HepG2 (cell line): ENCODE data around the gene TRPC3. TPM values are rescaled to one million over a fixed set of nuclear protein-coding genes. Genes with fewer than 3 reads are reported as not detected.

ENCODE experiments used
- GATAD1 ChIP-seq: IDR thresholded peaks from 2 replicates; pipeline ENCODE4 v1.6.1; 2016; ENCODE audit warnings: missing genetic modification reagents, missing compliant biosample characterization
- GRHL1 ChIP-seq: sonication (generic); formaldehyde crosslinking; conservative IDR thresholded peaks from 2 replicates; pipeline ENCODE4 v1.8.0; 2022; ENCODE audit warnings: missing genetic modification reagents
- HNRNPLL ChIP-seq: fragments of 200-400 bp; formaldehyde crosslinking; IDR thresholded peaks from 2 replicates; pipeline ENCODE4 v1.6.1; 2017; ENCODE audit warnings: mild to moderate bottlenecking, low read depth, low read length; ENCODE audit not compliant: poor library complexity, severe bottlenecking
- JUN ChIP-seq: sonication (generic); formaldehyde crosslinking; IDR thresholded peaks from 2 replicates; pipeline ENCODE4 v1.4.0; 2020; ENCODE audit warnings: mild to moderate bottlenecking, missing genetic modification reagents
- MXD3 ChIP-seq: IDR thresholded peaks from 2 replicates; pipeline ENCODE4 v1.6.1; 2016; ENCODE audit warnings: mild to moderate bottlenecking, missing biosample characterization, missing genetic modification reagents
- NPAS2 ChIP-seq: sonication (generic); formaldehyde crosslinking; IDR thresholded peaks from 2 replicates; pipeline ENCODE4 v1.8.0; 2022; ENCODE audit warnings: mild to moderate bottlenecking, missing genetic modification reagents, borderline replicate concordance
- RBFOX2 ChIP-seq: fragments of 200-400 bp; formaldehyde crosslinking; IDR thresholded peaks from 2 replicates; pipeline ENCODE4 v1.6.1; 2017; ENCODE audit warnings: low read depth, mild to moderate bottlenecking, low read length
- SNAPC2 ChIP-seq: sonication (generic); formaldehyde crosslinking; IDR thresholded peaks from 2 replicates; pipeline ENCODE4 v1.8.1; 2022; ENCODE audit warnings: mild to moderate bottlenecking, missing genetic modification reagents
- TBL1XR1 ChIP-seq: fragments of 150-350 bp; IDR thresholded peaks from 2 replicates; pipeline ENCODE4 v1.6.1; 2014; ENCODE audit warnings: borderline replicate concordance, low read length; ENCODE audit not compliant: partially characterized antibody
- TEF ChIP-seq: sonication (generic); formaldehyde crosslinking; IDR thresholded peaks from 2 replicates; pipeline ENCODE4 v1.5.0; 2020; ENCODE audit warnings: missing genetic modification reagents
- ZBTB39 ChIP-seq: sonication (generic); formaldehyde crosslinking; IDR thresholded peaks from 2 replicates; pipeline ENCODE4 v1.5.0; 2020; ENCODE audit warnings: missing genetic modification reagents
- ZFP62 ChIP-seq: sonication (generic); formaldehyde crosslinking; IDR thresholded peaks from 2 replicates; pipeline ENCODE4 v1.4.0; 2020; ENCODE audit warnings: missing genetic modification reagents
- ZNF296 ChIP-seq: sonication (generic); formaldehyde crosslinking; conservative IDR thresholded peaks from 2 replicates; pipeline ENCODE4 v1.5.0; 2020; ENCODE audit warnings: mild to moderate bottlenecking, missing genetic modification reagents
- ZNF598 ChIP-seq: sonication (generic); formaldehyde crosslinking; IDR thresholded peaks from 2 replicates; pipeline ENCODE4 v1.5.1; 2020; ENCODE audit warnings: mild to moderate bottlenecking, missing genetic modification reagents, borderline replicate concordance
- ZNF782 ChIP-seq: sonication (generic); formaldehyde crosslinking; IDR thresholded peaks from 2 replicates; pipeline ENCODE4 v1.4.0; 2020; ENCODE audit warnings: missing genetic modification reagents, mild to moderate bottlenecking, borderline replicate concordance
- polyA plus RNA-seq, 8 experiments: library from polyadenylated mRNA; depleted of rRNA in 3 of 8; stranded (reverse) in 7 of 8; unstranded in 1 of 8; fragments of >200 nt; fragmentation: Illumina TruSeq in 4 of 8; extraction: Trizol in 4 of 8; gene quantifications; 2 replicates each; pipeline versions ENCODE4 v1.2.1 to v1.2.3, GENCODE V29; 2011 to 2016; ENCODE audit warnings: low read depth in 4 of 8, missing spikeins in 1 of 8, mixed read lengths in 1 of 8; ENCODE audit not compliant: insufficient read depth in 1 of 8
- total RNA-seq, 5 experiments: library from RNA; depleted of rRNA; stranded (reverse); fragments of >200 nt; fragmentation: Illumina TruSeq; extraction: Trizol; gene quantifications; 2 replicates each; pipeline ENCODE4 v1.2.3, GENCODE V29; 2016; ENCODE audit warnings: low read depth in 1 of 5
- TF ChIP-seq, protein P1 (sequence below): IDR thresholded peaks from 2 replicates; pipeline ENCODE4 v1.4.0; 2020; ENCODE audit warnings: mild to moderate bottlenecking, missing genetic modification reagents
- TF ChIP-seq, protein P2 (sequence below): sonication (generic); formaldehyde crosslinking; IDR thresholded peaks from 2 replicates; pipeline ENCODE4 v1.8.1; 2023; ENCODE audit warnings: missing genetic modification reagents, mild to moderate bottlenecking, borderline replicate concordance
- TF ChIP-seq, protein P3 (sequence below): IDR thresholded peaks from 2 replicates; pipeline ENCODE4 v1.6.1; 2016; ENCODE audit warnings: missing genetic modification reagents, missing compliant biosample characterization

The TRPC3 gene
- total and polyA plus RNA-seq, 2 of the 13 experiments (the other 11 are each of a cell fraction or from before 2014, with no cell fraction given), result not detected

DNA sequence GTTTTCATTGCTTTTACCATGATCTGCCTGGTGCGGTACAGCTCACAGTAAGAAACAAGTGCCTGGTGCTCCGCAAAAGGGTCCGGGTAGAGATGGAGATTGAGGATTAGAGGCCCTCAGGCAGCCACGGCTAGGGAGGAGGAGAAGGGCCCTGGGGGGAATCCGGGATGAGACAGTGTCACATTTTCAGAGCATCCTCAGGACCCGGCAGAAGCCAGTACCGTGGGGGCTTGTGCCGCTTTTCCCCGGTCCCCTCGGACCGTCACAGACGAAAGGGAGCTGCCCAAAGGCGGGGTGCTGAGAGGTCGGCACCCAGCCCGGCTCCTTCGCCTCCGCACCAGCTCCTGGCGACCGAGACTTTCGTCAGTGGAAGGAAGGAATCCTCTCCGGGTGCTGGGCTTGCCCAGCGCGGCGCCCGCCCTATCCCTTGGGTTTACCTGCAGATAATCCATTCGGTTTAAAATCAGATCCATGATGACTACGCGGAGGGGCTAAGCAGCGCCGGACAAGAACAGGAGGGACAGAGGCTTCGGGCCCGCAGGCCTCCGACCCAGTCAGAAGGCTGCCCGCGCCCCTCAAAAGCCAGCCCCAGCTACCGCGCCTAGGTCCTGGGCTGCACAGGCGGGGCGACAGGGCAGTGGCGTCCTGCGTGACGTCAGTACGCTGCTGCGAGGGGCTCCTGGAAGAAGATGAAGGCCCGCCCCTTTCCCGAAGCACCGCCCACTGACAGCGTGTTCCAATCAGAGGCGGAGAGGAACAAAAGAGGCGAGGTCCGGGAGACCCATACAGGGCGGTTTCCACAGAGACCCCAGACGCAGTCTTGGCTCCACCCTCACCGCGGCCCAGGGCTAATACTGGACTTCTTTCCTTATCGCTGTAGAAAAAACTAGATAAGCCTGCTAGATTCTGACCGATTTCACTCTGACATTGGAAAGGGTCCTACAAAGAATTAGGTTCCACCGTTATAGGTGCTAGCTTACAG lies 81.7 kb downstream of the TRPC3 start, which contains the start of gene BBS7 (continued):
- TF ChIP-seq GRHL1 (CRISPR knock-in tag), result no peak
- TF ChIP-seq, protein P1, sequence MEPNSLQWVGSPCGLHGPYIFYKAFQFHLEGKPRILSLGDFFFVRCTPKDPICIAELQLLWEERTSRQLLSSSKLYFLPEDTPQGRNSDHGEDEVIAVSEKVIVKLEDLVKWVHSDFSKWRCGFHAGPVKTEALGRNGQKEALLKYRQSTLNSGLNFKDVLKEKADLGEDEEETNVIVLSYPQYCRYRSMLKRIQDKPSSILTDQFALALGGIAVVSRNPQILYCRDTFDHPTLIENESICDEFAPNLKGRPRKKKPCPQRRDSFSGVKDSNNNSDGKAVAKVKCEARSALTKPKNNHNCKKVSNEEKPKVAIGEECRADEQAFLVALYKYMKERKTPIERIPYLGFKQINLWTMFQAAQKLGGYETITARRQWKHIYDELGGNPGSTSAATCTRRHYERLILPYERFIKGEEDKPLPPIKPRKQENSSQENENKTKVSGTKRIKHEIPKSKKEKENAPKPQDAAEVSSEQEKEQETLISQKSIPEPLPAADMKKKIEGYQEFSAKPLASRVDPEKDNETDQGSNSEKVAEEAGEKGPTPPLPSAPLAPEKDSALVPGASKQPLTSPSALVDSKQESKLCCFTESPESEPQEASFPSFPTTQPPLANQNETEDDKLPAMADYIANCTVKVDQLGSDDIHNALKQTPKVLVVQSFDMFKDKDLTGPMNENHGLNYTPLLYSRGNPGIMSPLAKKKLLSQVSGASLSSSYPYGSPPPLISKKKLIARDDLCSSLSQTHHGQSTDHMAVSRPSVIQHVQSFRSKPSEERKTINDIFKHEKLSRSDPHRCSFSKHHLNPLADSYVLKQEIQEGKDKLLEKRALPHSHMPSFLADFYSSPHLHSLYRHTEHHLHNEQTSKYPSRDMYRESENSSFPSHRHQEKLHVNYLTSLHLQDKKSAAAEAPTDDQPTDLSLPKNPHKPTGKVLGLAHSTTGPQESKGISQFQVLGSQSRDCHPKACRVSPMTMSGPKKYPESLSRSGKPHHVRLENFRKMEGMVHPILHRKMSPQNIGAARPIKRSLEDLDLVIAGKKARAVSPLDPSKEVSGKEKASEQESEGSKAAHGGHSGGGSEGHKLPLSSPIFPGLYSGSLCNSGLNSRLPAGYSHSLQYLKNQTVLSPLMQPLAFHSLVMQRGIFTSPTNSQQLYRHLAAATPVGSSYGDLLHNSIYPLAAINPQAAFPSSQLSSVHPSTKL (CRISPR knock-in tag), result no peak; the same call in 1 of the 2 replicates
- peak; percentile 54 for TF ChIP-seq HNRNPLL
- TF ChIP-seq TEF (CRISPR knock-in tag), result no peak
- TF ChIP-seq, protein P2, sequence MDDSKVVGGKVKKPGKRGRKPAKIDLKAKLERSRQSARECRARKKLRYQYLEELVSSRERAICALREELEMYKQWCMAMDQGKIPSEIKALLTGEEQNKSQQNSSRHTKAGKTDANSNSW (CRISPR knock-in tag), result no peak
- 0 out of 2 replicates have a peak, but pooled peaks have one; percentile 50 for TF ChIP-seq ZNF598 (CRISPR knock-in tag)
- TF ChIP-seq JUN (CRISPR knock-in tag), result no peak
- no peak for TF ChIP-seq SNAPC2
- no peak for TF ChIP-seq TBL1XR1
- TF ChIP-seq RBFOX2, result peak; percentile 78
- no peak for TF ChIP-seq ZFP62 (CRISPR knock-in tag)
- no peak for TF ChIP-seq NPAS2 (CRISPR knock-in tag)
- 0 out of 2 replicates have a peak, but pooled peaks have one; percentile 51 for TF ChIP-seq ZNF296 (CRISPR knock-in tag)
- no peak; the same call in 1 of the 2 replicates for TF ChIP-seq ZNF782 (CRISPR knock-in tag)
- TF ChIP-seq GATAD1 (CRISPR knock-in tag), result peak; percentile 60
- TF ChIP-seq, protein P3, sequence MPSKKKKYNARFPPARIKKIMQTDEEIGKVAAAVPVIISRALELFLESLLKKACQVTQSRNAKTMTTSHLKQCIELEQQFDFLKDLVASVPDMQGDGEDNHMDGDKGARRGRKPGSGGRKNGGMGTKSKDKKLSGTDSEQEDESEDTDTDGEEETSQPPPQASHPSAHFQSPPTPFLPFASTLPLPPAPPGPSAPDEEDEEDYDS, result peak; percentile 75
- TF ChIP-seq ZBTB39, result no peak
- no peak for TF ChIP-seq MXD3
